ENCODE data around the gene PDLIM4. TPM values are rescaled to one million over a fixed set of nuclear protein-coding genes. Genes with fewer than 3 reads are reported as not detected.

PDLIM4 gene
- total RNA-seq, 2 experiments from 2014 or later = not detected

DNA sequence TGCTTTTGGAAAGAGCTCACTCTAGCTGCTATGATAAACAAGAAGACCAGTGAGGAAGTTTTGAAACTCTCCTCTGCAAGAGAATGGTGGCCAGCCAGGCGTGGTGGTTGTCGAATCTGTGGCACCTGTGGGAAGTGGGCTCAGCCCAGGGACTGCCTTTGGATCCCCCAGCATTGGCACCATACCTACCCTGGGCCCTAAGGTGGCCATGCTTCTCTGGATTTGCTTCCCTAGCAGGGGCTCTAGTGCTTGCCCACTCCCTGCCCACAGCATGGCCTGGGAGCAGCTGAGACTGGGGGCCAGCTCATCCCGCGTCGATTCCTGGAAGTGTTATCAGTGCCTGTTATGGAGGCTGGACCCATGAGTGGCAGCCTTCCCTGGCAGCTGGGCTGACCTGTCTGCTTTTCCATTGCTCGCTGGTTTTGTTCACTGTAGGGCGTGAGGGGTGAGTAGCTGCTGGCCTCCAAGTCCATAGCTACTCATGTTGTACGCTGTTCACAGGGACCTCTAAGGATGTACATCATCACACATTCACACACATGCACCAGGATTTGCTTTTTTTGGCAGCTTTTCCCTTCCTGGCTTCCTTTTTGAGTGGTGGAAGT is 39.0 kb downstream of the PDLIM4 start:
- no peak overlapping the region for H2AFZ ChIP-seq (ENCODE audit: low read length)
- CTCF ChIA-PET (ENCODE audit: unreplicated experiment) = no interaction called here

DNA sequence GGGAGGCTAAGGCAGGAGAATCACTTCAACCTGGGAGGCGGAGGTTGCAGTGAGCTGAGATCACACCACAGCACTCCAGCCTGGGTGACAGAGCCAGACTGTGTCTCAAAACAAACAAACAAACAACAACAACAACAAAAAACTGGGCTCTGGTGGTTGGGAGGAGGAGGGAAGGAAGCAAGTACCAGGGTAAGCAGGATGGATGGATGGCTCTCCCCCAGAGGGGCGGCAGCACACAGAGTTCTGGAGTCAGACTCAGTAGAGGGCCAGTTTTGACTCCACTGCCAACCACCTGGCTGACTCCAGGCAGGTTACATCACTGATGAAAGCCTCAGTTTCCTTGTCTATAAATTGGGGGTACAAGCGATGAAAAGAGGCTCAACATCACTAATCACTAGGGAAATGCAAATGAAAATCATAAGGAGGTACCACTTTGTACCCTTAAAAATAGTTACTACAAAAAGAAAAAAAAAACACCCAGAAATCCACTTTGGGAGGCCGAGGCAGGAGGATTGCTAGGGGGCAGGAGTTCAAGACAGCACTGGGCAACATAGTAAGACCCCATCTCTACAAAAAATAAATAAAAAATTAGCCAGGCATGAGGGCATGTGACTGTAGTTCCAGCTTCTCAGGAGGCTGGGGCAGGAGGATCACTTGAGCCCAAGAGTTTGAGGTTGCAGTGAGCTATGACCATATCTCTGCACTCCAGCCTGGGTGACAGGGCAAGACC is 39.9 kb downstream of the PDLIM4 start:
- no TSS peak for BruUV-seq (replicated peaks)
- Histone ChIP-seq H4K20me1 (ENCODE audit: insufficient read depth, low read length) (no peaks in the 10 kb centered on the region), H3K4me2 (ENCODE audit: low read length) (no peak overlapping the region), H3K36me3 (ENCODE audit: insufficient read depth, low read length) (no peaks in the 10 kb centered on the region), H3K27ac (ENCODE audit: low read depth, low read length, poor library complexity, severe bottlenecking) (no peak overlapping the region), H3K9me3 (ENCODE audit: low read length) (no peaks in the 10 kb centered on the region), H3K9me2 (ENCODE audit: insufficient read depth, low read length) (no peaks in the 10 kb centered on the region), H2AFZ (ENCODE audit: low read length) (no peak overlapping the region), H3K79me2 (ENCODE audit: insufficient read depth, low read depth, low read length) (no peaks in the 10 kb centered on the region), H3K4me3 (ENCODE audit: low read depth, low read length, poor library complexity, severe bottlenecking) (no peak overlapping the region), H3K4me1 (ENCODE audit: insufficient read depth, low read length, poor library complexity, severe bottlenecking) (no peaks in the 10 kb centered on the region)
- no peak for DNase-seq (ENCODE audit: low spot score)
- ChIA-PET POLR2A (interaction anchor here (1.3 kb wide), 1 partner anchor 11 kb away, joined by 3 read pairs; no protein-coding TSS in a partner anchor), CTCF (ENCODE audit: unreplicated experiment) (interaction anchor here (0.8 kb wide), 1 partner anchor 14 kb away, joined by 3 read pairs; no protein-coding TSS in a partner anchor)
- TF ChIP-seq EZH2phosphoT487 (IDR thresholded peaks at IDR 0.05; ENCODE audit: borderline replicate concordance, low read depth, low read length) (no peak), CTCF (conservative IDR thresholded peaks at IDR 0.05; ENCODE audit: low read length) (no peak)
- intact Hi-C loops (cut with micrococcal nuclease; ENCODE audit: unreplicated experiment) = no loop called here

More for the DNA sequence above, 39.0 kb downstream of the PDLIM4 start:
- Histone ChIP-seq H3K36me3 (ENCODE audit: insufficient read depth, low read length) (no peaks in the 10 kb centered on the region), H3K4me3 (ENCODE audit: low read depth, low read length, poor library complexity, severe bottlenecking) (no peak overlapping the region), H3K4me2 (ENCODE audit: low read length) (no peak overlapping the region), H3K9me2 (ENCODE audit: insufficient read depth, low read length) (no peaks in the 10 kb centered on the region), H4K20me1 (ENCODE audit: insufficient read depth, low read length) (no peaks in the 10 kb centered on the region), H3K9me3 (ENCODE audit: low read length) (no peaks in the 10 kb centered on the region), H3K27ac (ENCODE audit: low read depth, low read length, poor library complexity, severe bottlenecking) (no peak overlapping the region), H3K79me2 (ENCODE audit: insufficient read depth, low read depth, low read length) (no peaks in the 10 kb centered on the region), H3K4me1 (ENCODE audit: insufficient read depth, low read length, poor library complexity, severe bottlenecking) (no peaks in the 10 kb centered on the region)
- POLR2A ChIA-PET = no interaction called here
- no peak for DNase-seq (ENCODE audit: low spot score)
- no TSS peak for BruUV-seq (replicated peaks)
- TF ChIP-seq EZH2phosphoT487 (IDR thresholded peaks at IDR 0.05; ENCODE audit: borderline replicate concordance, low read depth, low read length) (no peak), CTCF (conservative IDR thresholded peaks at IDR 0.05; ENCODE audit: low read length) (no peak)
- intact Hi-C loops (cut with micrococcal nuclease; ENCODE audit: unreplicated experiment) = no loop called here

Data from OCI-LY7 (cell line).